ENCODE data around the gene APP.

GRCh38 chr21:26001356-26001755 lies 169.2 kb downstream of the APP start:
- peak in 2 of 5 experiments; percentile 25 to 39 for TF ChIP-seq CTCF (IDR thresholded peaks at IDR 0.05)
- TF ChIP-seq POLR2A (IDR thresholded peaks at IDR 0.05): no peak
- TF ChIP-seq POLR2AphosphoS5 (IDR thresholded peaks at IDR 0.05): no peak
- TF ChIP-seq EP300 (IDR thresholded peaks at IDR 0.05; ENCODE audit: low read depth): no peak
